GM10248 (cell line): ENCODE measurements around the gene PBX3.

ENCODE experiments used
- CTCF ChIA-PET: fragments of 300-600 bp; sonication (Branson Sonifier 250); formaldehyde crosslinking; extraction: SDS; loops from one replicate; lab custom pipeline; 2021; ENCODE audit warnings: antibody characterized with exemption; lab: Yijun Ruan, JAX
- POLR2A ChIA-PET: fragments of 350-650 bp; sonication (Branson Sonifier 250); formaldehyde crosslinking; extraction: SDS; loops from one replicate; lab custom pipeline; 2020; ENCODE audit warnings: antibody characterized with exemption; lab: Yijun Ruan, JAX
- DNase-seq: peaks from one replicate; pipeline ENCODE4 v3.0.0; 2012; ENCODE audit errors: extremely low spot score
- TF ChIP-seq, protein P1 (sequence below): IDR thresholded peaks from 2 replicates; pipeline ENCODE4 v1.5.1; 2012; ENCODE audit warnings: mild to moderate bottlenecking, low read depth; ENCODE audit errors: extremely low read depth, missing control alignments, control extremely low read depth

PBX3 gene

DNA sequence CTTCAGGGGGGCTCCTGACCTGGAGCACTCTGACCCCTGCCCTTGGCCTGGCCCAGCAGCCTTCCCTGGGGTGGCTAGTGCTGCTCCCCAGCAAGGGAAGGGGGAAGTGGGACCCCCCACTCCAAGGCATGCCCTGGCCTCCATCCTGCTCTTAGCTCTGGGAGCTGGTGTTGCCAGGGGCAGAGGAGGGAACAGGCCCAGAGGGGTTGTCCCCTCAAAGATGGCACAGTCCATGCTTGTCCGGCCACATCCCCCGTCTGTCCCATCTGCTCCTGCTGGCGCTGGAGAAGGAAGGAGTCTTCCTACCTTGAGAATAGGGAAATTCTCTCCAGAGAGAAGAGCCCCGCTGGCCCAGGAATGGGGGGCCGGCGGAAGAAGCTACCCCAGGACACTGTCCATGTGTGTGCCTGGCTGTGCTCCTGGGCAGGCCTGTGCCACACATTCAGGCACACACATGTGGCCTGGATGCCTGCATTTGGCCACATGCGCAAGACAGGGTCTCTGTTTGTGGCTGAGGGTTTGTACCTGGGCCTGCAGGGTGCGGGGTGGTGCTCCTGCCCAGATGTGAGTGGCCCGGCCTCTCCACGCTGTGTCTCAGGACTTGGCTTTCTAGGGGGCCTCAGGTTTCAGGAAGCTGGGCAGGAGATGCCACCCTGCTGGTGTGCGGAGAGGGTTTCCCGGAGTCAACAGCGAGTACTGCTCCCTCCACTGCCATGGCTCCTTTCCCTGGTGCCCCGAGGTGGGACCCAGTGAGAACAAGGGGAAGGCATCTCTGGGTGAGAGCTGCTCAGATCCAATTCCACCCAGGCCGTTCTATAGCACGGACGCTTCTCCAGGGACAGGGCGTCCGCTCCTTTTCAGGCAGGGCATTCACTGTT, 247.1 kb downstream of the PBX3 start:
- ChIA-PET POLR2A (no interaction called here), CTCF (no interaction called here)
- DNase-seq, result no peak
- TF ChIP-seq, protein P1, sequence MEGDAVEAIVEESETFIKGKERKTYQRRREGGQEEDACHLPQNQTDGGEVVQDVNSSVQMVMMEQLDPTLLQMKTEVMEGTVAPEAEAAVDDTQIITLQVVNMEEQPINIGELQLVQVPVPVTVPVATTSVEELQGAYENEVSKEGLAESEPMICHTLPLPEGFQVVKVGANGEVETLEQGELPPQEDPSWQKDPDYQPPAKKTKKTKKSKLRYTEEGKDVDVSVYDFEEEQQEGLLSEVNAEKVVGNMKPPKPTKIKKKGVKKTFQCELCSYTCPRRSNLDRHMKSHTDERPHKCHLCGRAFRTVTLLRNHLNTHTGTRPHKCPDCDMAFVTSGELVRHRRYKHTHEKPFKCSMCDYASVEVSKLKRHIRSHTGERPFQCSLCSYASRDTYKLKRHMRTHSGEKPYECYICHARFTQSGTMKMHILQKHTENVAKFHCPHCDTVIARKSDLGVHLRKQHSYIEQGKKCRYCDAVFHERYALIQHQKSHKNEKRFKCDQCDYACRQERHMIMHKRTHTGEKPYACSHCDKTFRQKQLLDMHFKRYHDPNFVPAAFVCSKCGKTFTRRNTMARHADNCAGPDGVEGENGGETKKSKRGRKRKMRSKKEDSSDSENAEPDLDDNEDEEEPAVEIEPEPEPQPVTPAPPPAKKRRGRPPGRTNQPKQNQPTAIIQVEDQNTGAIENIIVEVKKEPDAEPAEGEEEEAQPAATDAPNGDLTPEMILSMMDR, result no peak

DNA sequence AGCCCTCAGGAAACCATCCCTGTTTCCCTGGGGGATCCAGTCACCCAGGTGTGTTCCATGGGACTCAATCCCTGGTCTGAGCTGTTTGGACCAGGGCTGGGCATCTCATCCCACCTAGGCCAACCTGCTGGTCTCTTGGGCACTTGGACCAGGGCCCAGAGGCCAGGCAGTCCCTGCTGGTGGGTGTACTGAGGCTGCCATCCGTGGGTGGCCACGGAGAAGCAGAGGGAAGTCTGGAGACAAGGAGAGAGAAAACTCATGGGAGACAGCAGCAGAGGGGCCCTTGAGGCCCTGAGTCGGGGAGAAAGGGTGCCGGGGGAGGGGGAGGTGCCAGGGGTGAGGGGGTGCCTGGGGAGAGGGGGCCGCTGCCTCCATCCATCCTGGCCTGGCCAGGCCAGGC, 247.8 kb downstream of the PBX3 start:
- ChIA-PET POLR2A (no interaction called here), CTCF (no interaction called here)
- DNase-seq, result no peak
- TF ChIP-seq, protein P1, result no peak

DNA sequence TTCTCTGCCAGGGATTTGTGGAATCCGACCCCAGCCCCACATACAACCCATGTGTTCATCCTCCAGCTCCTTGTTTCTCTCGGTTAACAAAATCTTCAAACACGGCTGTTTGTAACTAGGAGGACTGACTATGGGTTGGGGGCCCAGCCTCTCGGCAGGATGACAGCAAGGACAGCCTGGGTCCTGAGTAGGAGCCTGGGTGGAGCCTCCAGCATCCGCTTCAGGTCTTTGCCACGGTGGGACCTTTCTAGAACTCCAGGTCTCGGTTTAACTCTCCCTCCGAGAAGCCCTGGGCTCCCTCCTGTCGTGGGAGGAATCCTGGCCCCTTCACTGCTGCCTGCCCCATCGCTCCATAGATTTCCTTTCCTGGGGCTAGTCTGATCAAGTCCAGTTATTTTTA, 248.5 kb downstream of the PBX3 start:
- no peak for DNase-seq
- TF ChIP-seq, protein P1, result no peak
- ChIA-PET POLR2A (no interaction called here), CTCF (no interaction called here)

DNA sequence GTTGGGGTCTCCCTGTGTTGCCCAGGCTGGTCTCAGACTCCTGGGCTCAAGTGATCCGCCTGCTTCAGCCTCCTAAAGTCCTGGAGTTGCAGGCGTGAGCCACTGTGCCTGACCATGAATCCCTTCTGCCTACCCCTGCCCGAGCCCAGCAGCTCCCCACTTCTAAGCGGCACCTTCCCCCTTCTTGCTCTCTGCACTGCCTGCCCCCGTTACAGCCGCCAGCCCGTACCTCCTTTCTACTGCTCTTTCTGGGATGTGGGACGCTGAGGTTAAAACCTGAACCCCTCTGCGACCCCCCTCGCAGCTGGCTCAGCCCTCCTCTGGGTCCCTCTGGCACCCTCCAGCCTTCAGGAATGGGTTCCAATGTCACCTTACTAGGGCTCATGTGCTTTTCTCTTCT, 249.6 kb downstream of the PBX3 start:
- DNase-seq, result no peak
- CTCF ChIA-PET, result no interaction called here
- POLR2A ChIA-PET, result no interaction called here
- TF ChIP-seq, protein P1, result no peak

DNA sequence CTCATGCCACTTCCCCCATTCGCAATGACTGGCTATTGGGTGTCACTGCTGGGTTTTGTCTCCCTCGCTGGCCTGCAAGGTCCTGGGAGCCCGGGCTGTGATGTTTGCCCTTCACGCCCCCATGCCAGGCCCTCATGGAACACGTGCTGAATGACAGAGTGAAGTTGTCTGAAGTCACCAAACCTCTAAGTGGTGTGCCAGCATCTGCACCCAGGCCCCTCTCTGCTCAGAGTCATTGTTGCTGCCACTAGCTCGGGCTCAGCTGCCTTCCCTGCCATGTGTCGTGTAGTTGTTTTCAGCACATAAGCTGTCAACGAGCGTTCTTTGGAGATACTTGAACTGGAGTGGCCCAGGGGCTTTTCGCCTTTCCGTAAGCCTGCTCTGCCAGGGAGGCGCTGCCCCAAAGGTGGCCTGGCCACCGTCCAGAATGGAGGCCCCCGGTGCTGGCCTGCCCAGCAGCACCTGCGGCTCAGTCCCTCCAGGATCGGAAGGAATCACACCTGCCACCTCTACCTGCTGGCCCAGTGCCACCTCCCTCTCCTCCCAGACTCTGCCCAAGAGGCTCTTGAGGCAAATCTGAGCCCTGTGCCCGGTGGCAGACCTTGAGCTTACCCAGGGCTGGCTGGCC, 250.1 kb downstream of the PBX3 start:
- TF ChIP-seq, protein P1, result no peak
- ChIA-PET POLR2A (no interaction called here), CTCF (interaction anchor here (1.1 kb wide), 1 partner anchor 11 kb away, joined by 3 read pairs; no protein-coding TSS in a partner anchor)
- DNase-seq, result no peak

DNA sequence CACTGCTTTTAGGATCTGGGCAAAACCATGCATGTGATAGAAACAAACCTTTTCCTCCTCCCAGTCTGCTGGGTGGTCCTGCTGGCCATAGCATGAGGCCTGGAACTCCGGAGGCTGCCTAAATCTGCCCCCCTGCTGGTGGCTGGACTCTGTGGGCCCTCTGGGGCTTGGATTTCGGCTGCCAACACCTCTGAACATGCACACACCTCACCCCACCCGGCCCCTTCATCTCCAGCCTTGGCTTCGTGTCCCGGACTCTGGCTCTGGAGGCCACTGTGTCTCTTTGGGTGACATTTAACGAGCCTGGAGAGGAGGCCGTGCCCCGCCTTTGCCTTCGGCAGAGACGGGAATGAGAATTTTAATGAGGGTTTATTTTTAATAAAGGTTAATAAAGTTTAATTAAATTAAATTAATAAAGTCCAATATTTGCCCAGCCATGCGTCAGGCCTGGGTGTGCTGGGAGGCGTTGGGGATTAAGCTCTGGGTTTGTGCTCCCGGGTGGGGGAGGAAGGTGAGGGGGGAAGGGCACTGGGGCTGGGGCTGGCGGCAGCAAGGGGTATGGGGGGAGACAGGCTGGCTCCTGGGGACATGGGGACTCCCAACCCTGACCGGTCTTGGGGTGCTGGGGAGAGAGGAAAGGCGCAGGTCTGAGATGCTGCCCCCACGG, 251.8 kb downstream of the PBX3 start:
- DNase-seq, result no peak
- ChIA-PET POLR2A (no interaction called here), CTCF (no interaction called here)
- TF ChIP-seq, protein P1, result no peak
